Measurements from ENCODE around the gene FHAD1. TPM values are rescaled to one million over a fixed set of nuclear protein-coding genes. Genes with fewer than 3 reads are reported as not detected.
A peak's percentile ranks its signal among the peaks of the same experiment; 100 is the strongest.

FHAD1 gene
- total RNA-seq, 1 donor from 2014 or later, result 1.3 TPM

GRCh38 chr1:15364740-15365139 lies 117.7 kb downstream of the FHAD1 start:
- no peaks in the 10 kb centered on the region for H3K27me3 Mint-ChIP-seq (ENCODE audit: low read depth)
- H3K4me3 Mint-ChIP-seq, result no peak overlapping the region
- no peaks in the 10 kb centered on the region for H3K9me3 Mint-ChIP-seq
- no peaks in the 10 kb centered on the region for H3K36me3 Mint-ChIP-seq
- no peak for TF ChIP-seq CTCF (IDR thresholded peaks at IDR 0.05; ENCODE audit: unreplicated experiment)
- DNase-seq (ENCODE audit: low spot score in 2 of 2, unreplicated experiment in 2 of 2), result no peak
- peaks cover 5% of the 10 kb centered on the region for H3K4me1 Mint-ChIP-seq
- no peak overlapping the region for H3K27ac Mint-ChIP-seq

- H3K27ac Mint-ChIP-seq, result no peak overlapping the region
- no peaks in the 10 kb centered on the region for H3K27me3 Mint-ChIP-seq (ENCODE audit: low read depth)
- no peaks in the 10 kb centered on the region for H3K36me3 Mint-ChIP-seq
- H3K4me1 Mint-ChIP-seq, result peaks cover 22% of the 10 kb centered on the region
- no peaks in the 10 kb centered on the region for H3K9me3 Mint-ChIP-seq
- no peak for DNase-seq (ENCODE audit: low spot score in 2 of 2, unreplicated experiment in 2 of 2)
- no peak for TF ChIP-seq CTCF (IDR thresholded peaks at IDR 0.05; ENCODE audit: unreplicated experiment)
- no peak overlapping the region for H3K4me3 Mint-ChIP-seq
Measured at GRCh38 chr1:15368888-15369287, 121.9 kb downstream of the FHAD1 start.

GRCh38 chr1:15370268-15370667 lies 123.2 kb downstream of the FHAD1 start:
- DNase-seq (ENCODE audit: low spot score in 2 of 2, unreplicated experiment in 2 of 2), result no peak
- no peaks in the 10 kb centered on the region for H3K9me3 Mint-ChIP-seq
- H3K27me3 Mint-ChIP-seq (ENCODE audit: low read depth), result no peaks in the 10 kb centered on the region
- no peak overlapping the region for H3K27ac Mint-ChIP-seq
- no peak overlapping the region for H3K4me3 Mint-ChIP-seq
- no peaks in the 10 kb centered on the region for H3K36me3 Mint-ChIP-seq
- H3K4me1 Mint-ChIP-seq, result peaks cover 17% of the 10 kb centered on the region
- no peak for TF ChIP-seq CTCF (IDR thresholded peaks at IDR 0.05; ENCODE audit: unreplicated experiment)

- TF ChIP-seq CTCF (IDR thresholded peaks at IDR 0.05; ENCODE audit: unreplicated experiment), result no peak
- no peak for DNase-seq (ENCODE audit: low spot score in 2 of 2, unreplicated experiment in 2 of 2)
- Mint-ChIP-seq H3K36me3 (no peaks in the 10 kb centered on the region), H3K9me3 (no peaks in the 10 kb centered on the region), H3K27ac (peak overlapping the region; percentile 66), H3K4me1 (peaks cover 17% of the 10 kb centered on the region), H3K4me3 (no peak overlapping the region), H3K27me3 (ENCODE audit: low read depth) (no peaks in the 10 kb centered on the region)
Measured at GRCh38 chr1:15370781-15371520, 123.9 kb downstream of the FHAD1 start.

- peak overlapping the region; percentile 66 for H3K27ac Mint-ChIP-seq
- no peaks in the 10 kb centered on the region for H3K9me3 Mint-ChIP-seq
- no peak overlapping the region for H3K4me3 Mint-ChIP-seq
- no peak for TF ChIP-seq CTCF (IDR thresholded peaks at IDR 0.05; ENCODE audit: unreplicated experiment)
- no peaks in the 10 kb centered on the region for H3K36me3 Mint-ChIP-seq
- peaks cover 22% of the 10 kb centered on the region for H3K4me1 Mint-ChIP-seq
- H3K27me3 Mint-ChIP-seq (ENCODE audit: low read depth), result no peaks in the 10 kb centered on the region
- no peak for DNase-seq (ENCODE audit: low spot score in 2 of 2, unreplicated experiment in 2 of 2)
Measured at GRCh38 chr1:15371610-15372545, 124.9 kb downstream of the FHAD1 start.
